GM12892 (cell line): ENCODE measurements around the gene ABCB9.

Source experiments
- POLR2A ChIP-seq: IDR thresholded peaks from 2 replicates; pipeline ENCODE4 v1.6.1; 2011; ENCODE audit warnings: low read depth, low read length, control low read depth
- POLR2AphosphoS5 ChIP-seq: IDR thresholded peaks from 2 replicates; pipeline ENCODE4 v1.6.1; 2011; ENCODE audit warnings: low read depth, low read length, control low read depth
- TAF1 ChIP-seq: IDR thresholded peaks from 2 replicates; pipeline ENCODE4 v1.6.1; 2011; ENCODE audit warnings: low read depth, mild to moderate bottlenecking, control low read depth, low read length, borderline replicate concordance

- TF ChIP-seq POLR2A, result no peak
- no peak for TF ChIP-seq POLR2AphosphoS5
- TF ChIP-seq TAF1, result no peak
Observed at GRCh38 chr12:122968104-122968503, 1.8 kb upstream of the ABCB9 start.
